Neural progenitor cell (in vitro differentiated cells): ENCODE data around the gene KCNH5. TPM values are rescaled to one million over a fixed set of nuclear protein-coding genes. Genes with fewer than 3 reads are reported as not detected.

Experiments used
- DNase-seq: peaks from one replicate; pipeline ENCODE4 v3.0.0-alpha.2; 2016; ENCODE audit warnings: low spot score
- H2AFZ ChIP-seq: fragments of 200-600 bp; sonication (generic); replicated peaks from 2 replicates; pipeline ENCODE4 v1.6.1; 2016; ENCODE audit warnings: antibody characterized with exemption
- H3F3A ChIP-seq: fragments of 200-600 bp; sonication (generic); 2 replicates; pipeline ENCODE4 v1.6.1; 2016; ENCODE audit warnings: antibody characterized with exemption, low read depth
- H3K27ac ChIP-seq: fragments of 200-600 bp; sonication (generic); 2 replicates; pipeline ENCODE4 v1.5.1; 2016; ENCODE audit warnings: mild to moderate bottlenecking
- H3K27me3 ChIP-seq: fragments of 200-600 bp; sonication (generic); 2 replicates; pipeline ENCODE4 v1.6.1; 2016; ENCODE audit warnings: mild to moderate bottlenecking, moderate library complexity
- H3K36me3 ChIP-seq: fragments of 200-600 bp; sonication (generic); 2 replicates; pipeline ENCODE4 v1.5.1; 2016
- H3K4me1 ChIP-seq: fragments of 200-600 bp; sonication (generic); 2 replicates; pipeline ENCODE4 v1.6.1; 2016; ENCODE audit warnings: mixed run types
- H3K4me2 ChIP-seq: fragments of 200-600 bp; sonication (generic); 2 replicates; pipeline ENCODE4 v1.6.1; 2016
- H3K4me3 ChIP-seq: fragments of 200-600 bp; sonication (generic); 2 replicates; pipeline ENCODE4 v1.5.1; 2016
- H3K79me2 ChIP-seq: fragments of 200-600 bp; sonication (generic); 2 replicates; pipeline ENCODE4 v1.6.1; 2016; ENCODE audit warnings: low read depth
- H3K9ac ChIP-seq: fragments of 200-600 bp; sonication (generic); 2 replicates; pipeline ENCODE4 v1.6.1; 2016
- H3K9me3 ChIP-seq: fragments of 200-600 bp; sonication (generic); 2 replicates; pipeline ENCODE4 v1.5.1; 2016; ENCODE audit warnings: low read depth
- H4K20me1 ChIP-seq: fragments of 200-600 bp; sonication (generic); 2 replicates; pipeline ENCODE4 v1.6.1; 2016; ENCODE audit warnings: low read depth
- H3K27ac Mint-ChIP-seq: 3 replicates; pipeline ENCODE4 v1.8.0; 2021; ENCODE audit warnings: mixed read lengths
- H3K27me3 Mint-ChIP-seq: 2 replicates; pipeline ENCODE4 v1.8.0; 2022; ENCODE audit warnings: low read depth, mild to moderate bottlenecking, inconsistent platforms, moderate library complexity, mixed read lengths; ENCODE audit not compliant: insufficient read depth
- H3K36me3 Mint-ChIP-seq: 3 replicates; pipeline ENCODE4 v1.8.0; 2021; ENCODE audit warnings: mixed read lengths
- H3K4me1 Mint-ChIP-seq: 3 replicates; pipeline ENCODE4 v1.8.0; 2021; ENCODE audit warnings: mixed read lengths
- H3K4me3 Mint-ChIP-seq: 3 replicates; pipeline ENCODE4 v1.8.0; 2021; ENCODE audit warnings: mild to moderate bottlenecking, moderate library complexity, mixed read lengths
- H3K9me3 Mint-ChIP-seq: 3 replicates; pipeline ENCODE4 v1.8.0; 2020; ENCODE audit warnings: mixed read lengths
- EZH2 ChIP-seq: fragments of 200-600 bp; sonication (generic); IDR thresholded peaks from 2 replicates; pipeline ENCODE4 v1.6.1; 2017; ENCODE audit warnings: antibody characterized with exemption, mild to moderate bottlenecking, moderate library complexity
- EZH2phosphoT487 ChIP-seq: fragments of 200-600 bp; sonication (generic); IDR thresholded peaks from 2 replicates; pipeline ENCODE4 v1.6.1; 2017; ENCODE audit warnings: antibody characterized with exemption
- total RNA-seq: library from RNA; depleted of rRNA; stranded (reverse); fragments of >200 nt; gene quantifications from 2 replicates; pipeline ENCODE4 v1.2.3, GENCODE V29; 2015; ENCODE audit warnings: low replicate concordance
- TF ChIP-seq, protein P1 (sequence below): fragments of 200-600 bp; sonication (generic); IDR thresholded peaks from 2 replicates; pipeline ENCODE4 v1.5.1; 2017; ENCODE audit warnings: antibody characterized with exemption, mild to moderate bottlenecking

The KCNH5 gene
- total RNA-seq, 1 donor from 2014 or later: 4.6 TPM

DNA sequence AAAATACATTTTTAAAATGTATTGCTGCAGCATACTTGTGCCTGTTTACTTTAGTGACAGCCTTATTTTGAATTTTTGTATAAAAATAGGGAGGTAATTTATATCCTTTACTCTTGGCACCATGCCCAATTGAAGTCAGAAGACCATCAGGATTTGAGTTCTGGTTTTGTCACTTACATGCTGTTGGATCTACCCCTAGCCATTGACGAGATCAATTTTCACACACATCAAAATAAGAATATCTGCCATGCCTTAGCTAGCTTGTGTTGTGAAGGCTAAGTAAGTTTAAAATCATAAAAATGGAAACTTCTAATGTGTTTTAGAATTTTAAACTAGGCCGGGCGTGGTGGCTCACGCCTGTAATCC, 381.8 kb downstream of the KCNH5 start:
- no peaks in the 10 kb centered on the region for H3K79me2 ChIP-seq
- H3K4me1 ChIP-seq: peaks cover 32% of the 10 kb centered on the region
- H3F3A ChIP-seq: peaks cover 8% of the 10 kb centered on the region
- DNase-seq: no peak
- Mint-ChIP-seq H3K4me3 (no peak overlapping the region), H3K9me3 (peaks cover 3% of the 10 kb centered on the region), H3K4me1 (peaks cover 31% of the 10 kb centered on the region), H3K27me3 (peaks cover 2% of the 10 kb centered on the region), H3K27ac (no peak overlapping the region), H3K36me3 (no peaks in the 10 kb centered on the region)
- H3K4me2 ChIP-seq: peak overlapping the region; percentile 43
- no peaks in the 10 kb centered on the region for H4K20me1 ChIP-seq
- no peak overlapping the region for H3K9ac ChIP-seq
- no peak overlapping the region for H2AFZ ChIP-seq
- H3K9me3 ChIP-seq: no peaks in the 10 kb centered on the region
- peak overlapping the region; percentile 11 for H3K27ac ChIP-seq
- no peaks in the 10 kb centered on the region for H3K27me3 ChIP-seq
- TF ChIP-seq EZH2phosphoT487: no peak
- TF ChIP-seq, protein P1, sequence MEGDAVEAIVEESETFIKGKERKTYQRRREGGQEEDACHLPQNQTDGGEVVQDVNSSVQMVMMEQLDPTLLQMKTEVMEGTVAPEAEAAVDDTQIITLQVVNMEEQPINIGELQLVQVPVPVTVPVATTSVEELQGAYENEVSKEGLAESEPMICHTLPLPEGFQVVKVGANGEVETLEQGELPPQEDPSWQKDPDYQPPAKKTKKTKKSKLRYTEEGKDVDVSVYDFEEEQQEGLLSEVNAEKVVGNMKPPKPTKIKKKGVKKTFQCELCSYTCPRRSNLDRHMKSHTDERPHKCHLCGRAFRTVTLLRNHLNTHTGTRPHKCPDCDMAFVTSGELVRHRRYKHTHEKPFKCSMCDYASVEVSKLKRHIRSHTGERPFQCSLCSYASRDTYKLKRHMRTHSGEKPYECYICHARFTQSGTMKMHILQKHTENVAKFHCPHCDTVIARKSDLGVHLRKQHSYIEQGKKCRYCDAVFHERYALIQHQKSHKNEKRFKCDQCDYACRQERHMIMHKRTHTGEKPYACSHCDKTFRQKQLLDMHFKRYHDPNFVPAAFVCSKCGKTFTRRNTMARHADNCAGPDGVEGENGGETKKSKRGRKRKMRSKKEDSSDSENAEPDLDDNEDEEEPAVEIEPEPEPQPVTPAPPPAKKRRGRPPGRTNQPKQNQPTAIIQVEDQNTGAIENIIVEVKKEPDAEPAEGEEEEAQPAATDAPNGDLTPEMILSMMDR: no peak
- no peak for TF ChIP-seq EZH2
- H3K36me3 ChIP-seq: no peaks in the 10 kb centered on the region
- no peak overlapping the region for H3K4me3 ChIP-seq

DNA sequence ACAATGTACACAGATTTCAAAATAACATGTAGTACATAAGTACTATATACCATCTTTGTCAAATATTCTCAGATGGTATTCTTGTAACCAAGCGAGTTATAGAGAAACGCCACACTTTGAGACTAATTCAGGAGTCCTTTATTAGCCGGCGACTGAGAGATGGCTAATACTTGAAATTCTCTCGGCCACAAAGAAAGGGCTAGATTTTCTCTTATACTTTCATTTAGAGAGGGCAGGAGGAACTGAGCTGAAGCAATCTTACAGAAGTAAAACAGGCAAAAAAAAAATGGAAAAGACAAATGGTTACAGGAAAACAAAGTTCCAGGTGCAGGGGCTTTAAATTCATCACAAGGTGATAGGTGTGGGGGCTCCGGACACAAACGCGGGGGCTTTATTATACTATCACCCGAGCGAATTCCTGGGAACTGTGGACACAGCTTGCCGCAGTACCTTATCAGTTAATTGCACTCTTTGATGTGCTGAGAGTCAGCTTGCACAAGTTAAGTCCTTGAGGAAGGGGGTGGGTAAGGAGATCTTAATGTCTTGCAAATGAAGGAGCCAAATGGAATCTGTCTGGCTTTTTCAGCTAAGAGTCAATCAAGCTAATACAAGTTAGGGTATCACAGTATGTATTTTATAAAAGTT, 382.3 kb downstream of the KCNH5 start:
- H3K9ac ChIP-seq: no peak overlapping the region
- peaks cover 8% of the 10 kb centered on the region for H3F3A ChIP-seq
- no peak for TF ChIP-seq EZH2phosphoT487
- no peak for TF ChIP-seq EZH2
- no peaks in the 10 kb centered on the region for H4K20me1 ChIP-seq
- Mint-ChIP-seq H3K36me3 (no peaks in the 10 kb centered on the region), H3K9me3 (peaks cover 3% of the 10 kb centered on the region), H3K4me3 (peak overlapping the region; percentile 37), H3K27ac (no peak overlapping the region), H3K4me1 (peaks cover 31% of the 10 kb centered on the region), H3K27me3 (peaks cover 4% of the 10 kb centered on the region)
- peak overlapping the region; percentile 43 for H3K4me2 ChIP-seq
- H3K4me1 ChIP-seq: peaks cover 32% of the 10 kb centered on the region
- peak; percentile 55 for DNase-seq
- H3K27ac ChIP-seq: peak overlapping the region; percentile 14
- no peaks in the 10 kb centered on the region for H3K79me2 ChIP-seq
- H3K9me3 ChIP-seq: no peaks in the 10 kb centered on the region
- H3K36me3 ChIP-seq: no peaks in the 10 kb centered on the region
- no peak overlapping the region for H2AFZ ChIP-seq
- H3K4me3 ChIP-seq: no peak overlapping the region
- H3K27me3 ChIP-seq: no peaks in the 10 kb centered on the region

DNA sequence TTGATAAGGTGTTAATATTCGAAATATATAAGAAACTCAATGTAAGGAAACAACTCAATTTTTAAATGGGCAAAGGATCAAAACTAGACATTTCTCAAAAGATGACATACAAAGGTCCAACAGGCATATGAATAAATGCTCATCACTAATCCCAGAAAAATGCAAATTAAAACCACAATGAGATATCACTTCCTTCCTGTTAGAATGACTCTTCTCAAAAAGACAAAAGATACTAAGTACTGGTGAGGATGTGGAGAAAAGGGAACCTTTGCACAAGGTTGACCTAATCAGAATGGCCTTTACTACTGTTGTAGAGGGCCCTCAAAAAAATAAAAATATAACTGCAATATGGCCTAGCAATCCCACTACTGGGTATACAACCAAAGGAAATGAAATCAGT, 383.4 kb downstream of the KCNH5 start:
- no peak overlapping the region for H3K4me2 ChIP-seq
- Mint-ChIP-seq H3K9me3 (peaks cover 3% of the 10 kb centered on the region), H3K36me3 (no peaks in the 10 kb centered on the region), H3K4me1 (peaks cover 34% of the 10 kb centered on the region), H3K27me3 (peaks cover 7% of the 10 kb centered on the region), H3K27ac (no peak overlapping the region), H3K4me3 (no peak overlapping the region)
- H3K27ac ChIP-seq: no peak overlapping the region
- H4K20me1 ChIP-seq: no peaks in the 10 kb centered on the region
- TF ChIP-seq EZH2phosphoT487 (no peak), EZH2 (no peak)
- TF ChIP-seq, protein P1: no peak
- no peak overlapping the region for H3K9ac ChIP-seq
- H2AFZ ChIP-seq: no peak overlapping the region
- peaks cover 8% of the 10 kb centered on the region for H3F3A ChIP-seq
- peaks cover 38% of the 10 kb centered on the region for H3K4me1 ChIP-seq
- no peak overlapping the region for H3K4me3 ChIP-seq
- H3K9me3 ChIP-seq: no peaks in the 10 kb centered on the region
- DNase-seq: no peak
- no peaks in the 10 kb centered on the region for H3K36me3 ChIP-seq
- H3K27me3 ChIP-seq: no peaks in the 10 kb centered on the region
- no peaks in the 10 kb centered on the region for H3K79me2 ChIP-seq

GRCh38 chr14:62658631-62659030, 386.6 kb downstream of the KCNH5 start:
- Mint-ChIP-seq H3K9me3 (peaks cover 3% of the 10 kb centered on the region), H3K27me3 (peaks cover 8% of the 10 kb centered on the region)
- no peak overlapping the region for H3K27ac ChIP-seq

More at GRCh38 chr14:62658631-62659030, 386.6 kb downstream of the KCNH5 start:
- no peak overlapping the region for H2AFZ ChIP-seq
- peaks cover 43% of the 10 kb centered on the region for H3K4me1 ChIP-seq
- no peaks in the 10 kb centered on the region for H3K9me3 ChIP-seq
- no peak overlapping the region for H3K9ac ChIP-seq
- no peaks in the 10 kb centered on the region for H3K36me3 ChIP-seq
- no peaks in the 10 kb centered on the region for H4K20me1 ChIP-seq
- no peak overlapping the region for H3K4me2 ChIP-seq
- no peaks in the 10 kb centered on the region for H3K79me2 ChIP-seq
- no peaks in the 10 kb centered on the region for H3K36me3 Mint-ChIP-seq
- no peak overlapping the region for H3K27ac Mint-ChIP-seq
- H3F3A ChIP-seq: peaks cover 26% of the 10 kb centered on the region
- no peak for TF ChIP-seq EZH2
- TF ChIP-seq, protein P1: no peak
- no peak for TF ChIP-seq EZH2phosphoT487
- DNase-seq: no peak
- no peak overlapping the region for H3K4me3 ChIP-seq
- peaks cover 33% of the 10 kb centered on the region for H3K4me1 Mint-ChIP-seq
- H3K27me3 ChIP-seq: no peaks in the 10 kb centered on the region
- H3K4me3 Mint-ChIP-seq: no peak overlapping the region
